ENCODE data around the gene MIB1. TPM values are rescaled to one million over a fixed set of nuclear protein-coding genes. Genes with fewer than 3 reads are reported as not detected.

Gene MIB1
- total RNA-seq, 1 experiment from 2014 or later = 48.8 TPM

GRCh38 chr18:21799721-21800120, 59.1 kb downstream of the MIB1 start:
- no peak overlapping the region for H4K91ac ChIP-seq (ENCODE audit: insufficient read length, low read depth, low read length)
- H4K5ac ChIP-seq (ENCODE audit: insufficient read length, low read depth, low read length) = no peak overlapping the region
- no peak overlapping the region for H3K4ac ChIP-seq (ENCODE audit: low read depth, low read length)
- no peak overlapping the region for H3K56ac ChIP-seq (ENCODE audit: insufficient read length, low read depth, low read length)
- no peak overlapping the region for H2BK15ac ChIP-seq (ENCODE audit: low read depth, low read length)
- H3K79me2 ChIP-seq (ENCODE audit: insufficient read depth, low read length) = no peaks in the 10 kb centered on the region
- H3K4me1 ChIP-seq (ENCODE audit: insufficient read depth, low read length) = no peaks in the 10 kb centered on the region
- no peak overlapping the region for H3K27ac ChIP-seq (ENCODE audit: insufficient read length, low read depth, low read length)
- no peak overlapping the region for H3K23ac ChIP-seq (ENCODE audit: insufficient read length, low read depth, low read length)
- peaks cover 3 to 48% (median 30%) of the 10 kb centered on the region in 3 experiments; a peak in 5 of 7 replicates for H3K36me3 Mint-ChIP-seq (ENCODE audit: insufficient read depth in 1 of 3, low read depth in 3 of 3)
- H2AK5ac ChIP-seq (ENCODE audit: insufficient read length, low read length) = no peak overlapping the region
- H3K9ac ChIP-seq (ENCODE audit: extremely low read depth, insufficient read length, low read length) = no peak overlapping the region
- no peaks in the 10 kb centered on the region for H3K9me3 ChIP-seq (ENCODE audit: control insufficient read depth, low read depth, low read length)
- no peaks in the 10 kb centered on the region for H3K79me1 ChIP-seq (ENCODE audit: insufficient read depth, low read depth, low read length, poor library complexity, severe bottlenecking)
- TF ChIP-seq, protein P1, sequence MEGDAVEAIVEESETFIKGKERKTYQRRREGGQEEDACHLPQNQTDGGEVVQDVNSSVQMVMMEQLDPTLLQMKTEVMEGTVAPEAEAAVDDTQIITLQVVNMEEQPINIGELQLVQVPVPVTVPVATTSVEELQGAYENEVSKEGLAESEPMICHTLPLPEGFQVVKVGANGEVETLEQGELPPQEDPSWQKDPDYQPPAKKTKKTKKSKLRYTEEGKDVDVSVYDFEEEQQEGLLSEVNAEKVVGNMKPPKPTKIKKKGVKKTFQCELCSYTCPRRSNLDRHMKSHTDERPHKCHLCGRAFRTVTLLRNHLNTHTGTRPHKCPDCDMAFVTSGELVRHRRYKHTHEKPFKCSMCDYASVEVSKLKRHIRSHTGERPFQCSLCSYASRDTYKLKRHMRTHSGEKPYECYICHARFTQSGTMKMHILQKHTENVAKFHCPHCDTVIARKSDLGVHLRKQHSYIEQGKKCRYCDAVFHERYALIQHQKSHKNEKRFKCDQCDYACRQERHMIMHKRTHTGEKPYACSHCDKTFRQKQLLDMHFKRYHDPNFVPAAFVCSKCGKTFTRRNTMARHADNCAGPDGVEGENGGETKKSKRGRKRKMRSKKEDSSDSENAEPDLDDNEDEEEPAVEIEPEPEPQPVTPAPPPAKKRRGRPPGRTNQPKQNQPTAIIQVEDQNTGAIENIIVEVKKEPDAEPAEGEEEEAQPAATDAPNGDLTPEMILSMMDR (conservative IDR thresholded peaks at IDR 0.05) = no peak
- no peaks in the 10 kb centered on the region for H3K4me1 Mint-ChIP-seq
- H3K4me3 Mint-ChIP-seq = no peak overlapping the region
- no peak overlapping the region for H2BK12ac ChIP-seq (ENCODE audit: insufficient read length, low read depth, low read length)
- no peak overlapping the region for H4K8ac ChIP-seq (replicated peaks; ENCODE audit: insufficient read length, low read depth, low read length)
- no peak overlapping the region for H2BK20ac ChIP-seq (ENCODE audit: low read depth, low read length, poor library complexity, severe bottlenecking)
- no peaks in the 10 kb centered on the region for H3K9me3 Mint-ChIP-seq
- no peak overlapping the region for H3K4me2 ChIP-seq (ENCODE audit: insufficient read depth, insufficient read length, low read length)
- H3K14ac ChIP-seq (ENCODE audit: insufficient read depth, low read length) = no peak overlapping the region
- no peaks in the 10 kb centered on the region for H3K23me2 ChIP-seq (ENCODE audit: insufficient read length, low read depth, low read length, poor library complexity, severe bottlenecking)
- no peak overlapping the region for H3T11ph ChIP-seq (ENCODE audit: low read length)
- H3K18ac ChIP-seq (ENCODE audit: insufficient read length, low read depth, low read length) = no peak overlapping the region
- H3K27ac Mint-ChIP-seq = no peak overlapping the region
- no peaks in the 10 kb centered on the region for H4K20me1 ChIP-seq (ENCODE audit: control insufficient read depth, insufficient read depth, insufficient read length)
- H2BK120ac ChIP-seq (ENCODE audit: low read depth, low read length, poor library complexity, severe bottlenecking) = no peak overlapping the region
- H2AFZ ChIP-seq (ENCODE audit: low read length) = no peak overlapping the region
- H2BK5ac ChIP-seq (ENCODE audit: insufficient read length, low read length) = no peak overlapping the region
- no peaks in the 10 kb centered on the region for H3K27me3 ChIP-seq (ENCODE audit: insufficient read depth, low read length)
- H3K27me3 Mint-ChIP-seq (ENCODE audit: low read depth) = no peaks in the 10 kb centered on the region
- DNase-seq = no peak

Data from H9 (cell line).